HepG2 (cell line): ENCODE data around the gene B4GALT1. TPM values are rescaled to one million over a fixed set of nuclear protein-coding genes. Genes with fewer than 3 reads are reported as not detected.
A peak's percentile ranks its signal among the peaks of the same experiment; 100 is the strongest.

Experiments used
- GATAD2A ChIP-seq: IDR thresholded peaks from 2 replicates; pipeline ENCODE4 v1.6.1; 2016
- KLF15 ChIP-seq: sonication (generic); formaldehyde crosslinking; IDR thresholded peaks from 2 replicates; pipeline ENCODE4 v1.8.1; 2023; ENCODE audit warnings: borderline replicate concordance, mild to moderate bottlenecking, inconsistent platforms, missing genetic modification reagents, mixed read lengths
- MTF1 ChIP-seq: sonication (generic); formaldehyde crosslinking; IDR thresholded peaks from 2 replicates; pipeline ENCODE4 v1.5.0; 2020; ENCODE audit warnings: missing genetic modification reagents
- NR2C2 ChIP-seq: sonication (generic); formaldehyde crosslinking; IDR thresholded peaks from 2 replicates; pipeline ENCODE4 v1.4.0; 2020; ENCODE audit warnings: missing genetic modification reagents, mild to moderate bottlenecking, moderate library complexity, borderline replicate concordance
- POLR2A ChIP-seq, 2 experiments: IDR thresholded peaks; 2 replicates each; pipeline ENCODE4 v1.6.1; 2011; ENCODE audit warnings: low read depth in 2 of 2, low read length in 2 of 2, mild to moderate bottlenecking in 1 of 2, moderate library complexity in 1 of 2; ENCODE audit not compliant: insufficient read depth in 1 of 2
- PRMT3 ChIP-seq: sonication (generic); formaldehyde crosslinking; IDR thresholded peaks from 2 replicates; pipeline ENCODE4 v1.8.1; 2022; ENCODE audit warnings: low read depth, mild to moderate bottlenecking, moderate library complexity, missing genetic modification reagents, borderline replicate concordance
- SMARCE1 ChIP-seq: fragments of 450-650 bp; IDR thresholded peaks from 2 replicates; pipeline ENCODE4 v1.6.1; 2017; ENCODE audit warnings: borderline replicate concordance
- SOX5 ChIP-seq: IDR thresholded peaks from 2 replicates; pipeline ENCODE4 v1.6.1; 2016; ENCODE audit warnings: borderline replicate concordance
- TOE1 ChIP-seq: sonication (generic); formaldehyde crosslinking; IDR thresholded peaks from 2 replicates; pipeline ENCODE4 v1.4.0; 2020; ENCODE audit warnings: mild to moderate bottlenecking, missing genetic modification reagents
- UBTF ChIP-seq: sonication (generic); formaldehyde crosslinking; IDR thresholded peaks from 2 replicates; pipeline ENCODE4 v1.4.0; 2020; ENCODE audit warnings: mild to moderate bottlenecking, missing genetic modification reagents
- ZBED4 ChIP-seq: sonication (generic); formaldehyde crosslinking; IDR thresholded peaks from 2 replicates; pipeline ENCODE4 v1.4.0; 2020; ENCODE audit warnings: missing genetic modification reagents, borderline replicate concordance
- ZBTB42 ChIP-seq: sonication (generic); formaldehyde crosslinking; IDR thresholded peaks from 2 replicates; pipeline ENCODE4 v1.5.0; 2020; ENCODE audit warnings: mild to moderate bottlenecking, missing genetic modification reagents
- ZBTB49 ChIP-seq: sonication (generic); formaldehyde crosslinking; IDR thresholded peaks from 2 replicates; pipeline ENCODE4 v1.4.0; 2020; ENCODE audit warnings: missing genetic modification reagents, borderline replicate concordance
- ZFP36L1 ChIP-seq: sonication (generic); formaldehyde crosslinking; IDR thresholded peaks from 2 replicates; pipeline ENCODE4 v1.8.0; 2022; ENCODE audit warnings: mild to moderate bottlenecking, missing genetic modification reagents, moderate library complexity
- ZFP41 ChIP-seq: sonication (generic); formaldehyde crosslinking; IDR thresholded peaks from 2 replicates; pipeline ENCODE4 v1.4.0; 2020; ENCODE audit warnings: mild to moderate bottlenecking, missing genetic modification reagents, borderline replicate concordance
- ZNF224 ChIP-seq: sonication (generic); formaldehyde crosslinking; IDR thresholded peaks from 2 replicates; pipeline ENCODE4 v1.5.0; 2020; ENCODE audit warnings: mild to moderate bottlenecking, missing genetic modification reagents
- ZNF446 ChIP-seq: sonication (generic); formaldehyde crosslinking; IDR thresholded peaks from 2 replicates; pipeline ENCODE4 v1.5.0; 2020; ENCODE audit warnings: mild to moderate bottlenecking, missing genetic modification reagents
- ZNF546 ChIP-seq: sonication (generic); formaldehyde crosslinking; conservative IDR thresholded peaks from 2 replicates; pipeline ENCODE4 v1.8.1; 2023; ENCODE audit warnings: mild to moderate bottlenecking, missing genetic modification reagents
- ZNF580 ChIP-seq: IDR thresholded peaks from 2 replicates; pipeline ENCODE4 v1.6.1; 2016; ENCODE audit warnings: low read depth, borderline replicate concordance
- ZNF775 ChIP-seq: sonication (generic); formaldehyde crosslinking; IDR thresholded peaks from 2 replicates; pipeline ENCODE4 v1.4.0; 2020; ENCODE audit warnings: missing genetic modification reagents, mild to moderate bottlenecking, moderate library complexity, borderline replicate concordance
- polyA plus RNA-seq, 8 experiments: library from polyadenylated mRNA; depleted of rRNA in 3 of 8; stranded (reverse) in 7 of 8; unstranded in 1 of 8; fragments of >200 nt; fragmentation: Illumina TruSeq in 4 of 8; extraction: Trizol in 4 of 8; gene quantifications; 2 replicates each; pipeline versions ENCODE4 v1.2.1 to v1.2.3, GENCODE V29; 2011 to 2016; ENCODE audit warnings: low read depth in 4 of 8, missing spikeins in 1 of 8, mixed read lengths in 1 of 8; ENCODE audit not compliant: insufficient read depth in 1 of 8
- total RNA-seq, 5 experiments: library from RNA; depleted of rRNA; stranded (reverse); fragments of >200 nt; fragmentation: Illumina TruSeq; extraction: Trizol; gene quantifications; 2 replicates each; pipeline ENCODE4 v1.2.3, GENCODE V29; 2016; ENCODE audit warnings: low read depth in 1 of 5

The B4GALT1 gene
- total and polyA plus RNA-seq, 2 of the 13 experiments (the other 11 are each of a cell fraction or from before 2014, with no cell fraction given), result 15.7 to 33.5 TPM

- TF ChIP-seq UBTF (CRISPR knock-in tag), result peak; percentile 87
- TF ChIP-seq GATAD2A (CRISPR knock-in tag), result peak; percentile 95
- TF ChIP-seq ZFP36L1, result peak; percentile 90; the same call in 1 of the 2 replicates
- 0 out of 2 replicates have a peak, but pooled peaks have one; percentile 47 for TF ChIP-seq ZNF546
- peak; percentile 80 for TF ChIP-seq NR2C2 (CRISPR knock-in tag)
- no peak for TF ChIP-seq PRMT3 (CRISPR knock-in tag)
- no peak for TF ChIP-seq ZNF446 (CRISPR knock-in tag)
- peak; percentile 85; the same call in 1 of the 2 replicates for TF ChIP-seq ZFP41 (CRISPR knock-in tag)
- TF ChIP-seq ZNF580 (CRISPR knock-in tag), result peak; percentile 95
- TF ChIP-seq ZBTB42 (CRISPR knock-in tag), result 0 out of 2 replicates have a peak, but pooled peaks have one; percentile 51
- no peak for TF ChIP-seq ZNF224 (CRISPR knock-in tag)
- peak; percentile 79; the same call in 1 of the 2 replicates for TF ChIP-seq SOX5 (CRISPR knock-in tag)
- no peak for TF ChIP-seq ZBTB49 (CRISPR knock-in tag)
- TF ChIP-seq SMARCE1, result no peak
- TF ChIP-seq MTF1, result no peak
- no peak; the same call in 1 of the 2 replicates for TF ChIP-seq KLF15 (CRISPR knock-in tag)
- peak; percentile 82; the same call in 1 of the 2 replicates for TF ChIP-seq TOE1 (CRISPR knock-in tag)
- 0 out of 4 replicates have a peak, but pooled peaks of 1 of the 2 experiments have one; percentile 22 for TF ChIP-seq POLR2A (IDR thresholded peaks at IDR 0.05; ENCODE audit: insufficient read depth in 1 of 2, low read depth in 2 of 2, low read length in 2 of 2)
- TF ChIP-seq ZBED4 (CRISPR knock-in tag), result peak; percentile 36; the same call in 1 of the 2 replicates
- TF ChIP-seq ZNF775 (CRISPR knock-in tag), result peak; percentile 60; the same call in 1 of the 2 replicates
Measured at GRCh38 chr9:33139421-33140228, 27.5 kb downstream of the B4GALT1 start (continued).
